Measurements from ENCODE around the gene CCDC178. TPM values are rescaled to one million over a fixed set of nuclear protein-coding genes. Genes with fewer than 3 reads are reported as not detected.

Gene CCDC178
- total RNA-seq, 2 experiments from 2014 or later: not detected

DNA sequence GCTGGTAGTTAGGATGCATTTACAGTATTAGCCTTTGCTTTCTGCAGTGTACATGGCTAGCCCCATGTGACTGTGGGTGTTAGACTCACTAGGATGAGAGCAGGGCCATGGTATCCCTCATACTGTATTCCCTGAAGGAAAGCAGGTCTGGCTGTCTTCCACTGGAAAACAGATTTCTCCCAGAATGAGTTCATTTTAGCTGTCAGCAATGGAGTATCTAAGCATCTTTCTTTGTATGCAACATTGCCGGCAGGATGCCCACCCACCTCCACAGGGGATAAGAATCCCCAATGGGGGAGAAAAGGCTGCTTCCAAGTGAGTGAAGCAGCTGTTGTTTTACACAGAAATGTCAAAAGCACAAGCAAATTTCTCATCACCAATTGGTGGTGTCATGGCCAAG lies 525.0 kb downstream of the CCDC178 start:
- no peak for DNase-seq
- H3K27ac Mint-ChIP-seq: no peak overlapping the region
- H3K4me3 Mint-ChIP-seq: no peak overlapping the region
- no peaks in the 10 kb centered on the region for H3K4me1 Mint-ChIP-seq
- ChIA-PET CTCF (no interaction called here), POLR2A (no interaction called here)
- no peaks in the 10 kb centered on the region for H3K27me3 Mint-ChIP-seq
- H3K9me3 Mint-ChIP-seq: no peaks in the 10 kb centered on the region
- H3K36me3 Mint-ChIP-seq (ENCODE audit: low read depth): no peaks in the 10 kb centered on the region

DNA sequence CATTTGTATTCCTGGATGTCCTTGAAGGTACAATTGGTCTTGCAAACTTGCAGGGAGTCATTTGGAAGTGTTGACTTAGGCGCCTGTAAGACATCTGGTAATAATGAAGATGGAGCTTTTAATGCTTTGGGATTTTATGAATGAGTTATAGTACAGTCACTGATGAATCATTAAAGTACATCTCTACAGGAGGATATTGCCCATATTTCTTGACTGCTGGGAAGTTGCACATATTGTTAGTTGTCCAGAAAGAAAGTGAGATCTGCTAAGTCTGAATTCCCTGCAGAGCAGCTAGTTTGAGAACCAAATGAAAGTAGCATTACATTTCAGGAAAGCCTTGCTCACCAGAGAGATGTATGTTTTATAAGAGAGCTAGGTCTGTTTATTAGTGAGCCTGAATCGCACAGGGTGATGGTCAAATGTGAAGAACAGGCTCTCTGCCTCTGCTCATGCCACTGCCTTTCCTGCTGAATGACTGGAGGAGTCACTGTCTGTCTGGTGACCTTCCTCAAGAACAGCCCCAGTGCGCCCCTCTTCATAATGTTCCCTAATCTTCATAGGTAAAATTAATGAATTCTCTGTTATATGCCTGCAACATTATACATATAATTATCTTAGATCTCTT lies 528.7 kb downstream of the CCDC178 start:
- CTCF ChIA-PET: no interaction called here

DNA sequence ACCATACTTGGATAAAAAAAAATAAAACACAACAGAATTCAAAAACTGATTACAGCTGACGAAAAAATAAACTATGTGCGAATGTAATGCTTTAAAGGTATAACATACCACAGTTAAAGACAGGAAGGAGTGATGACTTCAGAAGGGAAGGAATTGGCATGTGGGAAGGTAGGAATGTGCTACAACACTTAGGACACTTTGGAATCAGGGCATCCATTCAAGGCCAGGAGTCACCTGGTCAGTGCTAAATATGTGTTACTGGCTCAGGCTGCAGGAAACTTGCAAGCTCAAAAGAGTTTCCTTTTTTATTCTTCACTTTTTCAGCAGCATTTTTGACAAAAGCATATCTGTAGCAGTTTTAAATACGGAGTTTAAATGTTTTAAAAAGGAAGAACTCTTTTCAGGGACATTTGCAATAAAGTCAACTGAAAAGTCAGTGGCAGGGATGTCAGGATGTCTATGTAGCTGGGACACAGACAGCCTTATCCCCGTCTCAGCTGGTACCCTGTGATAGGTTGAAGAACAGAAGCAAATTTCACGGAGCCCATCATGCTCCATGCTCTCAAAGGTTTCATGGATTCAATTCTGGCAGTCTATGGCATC lies 529.7 kb downstream of the CCDC178 start:
- Mint-ChIP-seq H3K4me1 (no peaks in the 10 kb centered on the region), H3K27ac (no peak overlapping the region), H3K4me3 (no peak overlapping the region), H3K27me3 (no peaks in the 10 kb centered on the region), H3K9me3 (peaks cover 5% of the 10 kb centered on the region), H3K36me3 (ENCODE audit: low read depth) (no peaks in the 10 kb centered on the region)
- CTCF ChIA-PET: no interaction called here
- no peak for DNase-seq
- POLR2A ChIA-PET: no interaction called here

More for the DNA sequence above, 528.7 kb downstream of the CCDC178 start:
- no peak for DNase-seq
- no peak overlapping the region for H3K27ac Mint-ChIP-seq
- H3K9me3 Mint-ChIP-seq: peaks cover 5% of the 10 kb centered on the region
- H3K27me3 Mint-ChIP-seq: no peaks in the 10 kb centered on the region
- H3K4me3 Mint-ChIP-seq: no peak overlapping the region
- H3K36me3 Mint-ChIP-seq (ENCODE audit: low read depth): no peaks in the 10 kb centered on the region
- POLR2A ChIA-PET: no interaction called here
- H3K4me1 Mint-ChIP-seq: no peaks in the 10 kb centered on the region

- Mint-ChIP-seq H3K4me1 (no peaks in the 10 kb centered on the region), H3K36me3 (ENCODE audit: low read depth) (no peaks in the 10 kb centered on the region), H3K27ac (no peak overlapping the region), H3K9me3 (peaks cover 5% of the 10 kb centered on the region), H3K4me3 (no peak overlapping the region), H3K27me3 (no peaks in the 10 kb centered on the region)
- ChIA-PET CTCF (no interaction called here), POLR2A (no interaction called here)
- no peak for DNase-seq
Observed at GRCh38 chr18:32909798-32910561, 530.5 kb downstream of the CCDC178 start.

DNA sequence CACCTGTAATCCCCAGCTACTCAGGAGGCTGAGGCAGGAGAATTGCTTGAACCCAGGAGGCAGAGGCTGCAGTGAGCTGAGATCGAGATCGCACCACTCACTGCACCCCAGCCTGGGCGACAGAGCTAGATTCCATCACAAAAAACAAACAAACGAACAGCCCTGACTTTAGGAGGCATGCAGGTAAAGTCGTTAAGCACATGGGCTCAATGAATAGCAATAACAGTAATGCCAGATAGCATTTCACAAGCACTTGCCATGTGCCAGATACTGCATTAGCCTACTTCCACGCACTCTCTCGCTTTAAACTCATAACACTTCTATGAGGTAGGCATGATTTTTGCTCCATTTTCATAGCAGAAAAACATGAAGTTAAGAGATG lies 532.1 kb downstream of the CCDC178 start:
- POLR2A ChIA-PET: no interaction called here
- DNase-seq: no peak
- no peak overlapping the region for H3K27ac Mint-ChIP-seq
- no peaks in the 10 kb centered on the region for H3K27me3 Mint-ChIP-seq
- no peaks in the 10 kb centered on the region for H3K36me3 Mint-ChIP-seq (ENCODE audit: low read depth)
- H3K4me3 Mint-ChIP-seq: no peak overlapping the region
- no peaks in the 10 kb centered on the region for H3K4me1 Mint-ChIP-seq
- CTCF ChIA-PET: no interaction called here
- H3K9me3 Mint-ChIP-seq: peaks cover 5% of the 10 kb centered on the region

DNA sequence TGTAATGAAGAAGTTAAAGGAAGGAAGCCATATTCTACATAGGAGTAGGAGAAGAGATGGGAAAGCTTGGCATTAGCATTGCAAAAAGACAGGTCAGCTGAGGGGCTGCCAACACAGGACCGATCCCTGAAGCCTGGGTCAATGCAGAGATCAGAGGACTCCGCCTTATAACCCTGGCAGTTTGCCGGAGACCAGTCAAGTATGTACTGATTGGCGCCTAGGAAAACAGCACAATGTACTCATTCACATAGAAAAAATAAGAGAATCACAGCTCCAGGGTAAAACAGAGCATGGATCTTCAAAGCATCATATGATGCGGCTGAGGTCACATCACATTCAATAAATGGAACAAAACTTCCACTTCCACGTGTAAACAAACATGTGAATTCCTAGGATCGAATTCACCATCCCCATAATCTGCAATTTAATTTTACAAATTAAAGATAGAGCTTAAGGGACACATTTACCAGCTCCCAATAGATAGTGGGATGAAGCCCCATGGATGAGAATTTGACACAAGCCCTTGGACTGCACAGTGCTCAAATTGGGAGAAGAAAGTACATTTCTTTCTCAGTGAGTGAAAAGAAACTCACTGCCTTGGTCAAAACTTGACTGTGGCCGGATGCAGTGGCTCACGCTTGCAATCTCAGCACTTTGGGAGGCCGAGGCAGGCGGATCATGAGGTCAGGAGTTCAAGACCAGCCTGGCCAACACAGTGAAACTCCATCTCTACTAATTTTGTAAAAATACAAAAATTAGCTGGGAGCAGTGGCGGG lies 532.7 kb downstream of the CCDC178 start:
- H3K36me3 Mint-ChIP-seq (ENCODE audit: low read depth): no peaks in the 10 kb centered on the region

DNA sequence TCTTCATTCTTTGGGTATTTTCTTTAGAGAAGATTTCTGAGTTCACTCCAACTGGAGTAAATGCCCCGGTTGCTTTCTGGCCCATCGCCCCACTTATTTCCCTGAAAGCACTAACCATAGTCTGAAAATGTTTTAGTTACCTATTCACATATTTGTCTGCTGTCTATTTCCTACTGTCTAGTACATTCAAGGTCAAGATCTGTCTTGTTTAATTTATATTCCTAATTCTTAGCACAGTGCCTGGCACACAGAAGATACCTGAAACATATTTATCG lies 533.3 kb downstream of the CCDC178 start:
- H3K27me3 Mint-ChIP-seq: no peaks in the 10 kb centered on the region
- H3K36me3 Mint-ChIP-seq (ENCODE audit: low read depth): no peaks in the 10 kb centered on the region
- no peaks in the 10 kb centered on the region for H3K4me1 Mint-ChIP-seq
- H3K27ac Mint-ChIP-seq: no peak overlapping the region
- no peak overlapping the region for H3K4me3 Mint-ChIP-seq
- ChIA-PET CTCF (no interaction called here), POLR2A (no interaction called here)
- H3K9me3 Mint-ChIP-seq: peaks cover 5% of the 10 kb centered on the region
- no peak for DNase-seq

More for the DNA sequence above, 532.7 kb downstream of the CCDC178 start:
- Mint-ChIP-seq H3K9me3 (peaks cover 5% of the 10 kb centered on the region), H3K27ac (no peak overlapping the region), H3K4me3 (no peak overlapping the region), H3K27me3 (no peaks in the 10 kb centered on the region), H3K4me1 (no peaks in the 10 kb centered on the region)
- ChIA-PET POLR2A (no interaction called here), CTCF (no interaction called here)
- no peak for DNase-seq

DNA sequence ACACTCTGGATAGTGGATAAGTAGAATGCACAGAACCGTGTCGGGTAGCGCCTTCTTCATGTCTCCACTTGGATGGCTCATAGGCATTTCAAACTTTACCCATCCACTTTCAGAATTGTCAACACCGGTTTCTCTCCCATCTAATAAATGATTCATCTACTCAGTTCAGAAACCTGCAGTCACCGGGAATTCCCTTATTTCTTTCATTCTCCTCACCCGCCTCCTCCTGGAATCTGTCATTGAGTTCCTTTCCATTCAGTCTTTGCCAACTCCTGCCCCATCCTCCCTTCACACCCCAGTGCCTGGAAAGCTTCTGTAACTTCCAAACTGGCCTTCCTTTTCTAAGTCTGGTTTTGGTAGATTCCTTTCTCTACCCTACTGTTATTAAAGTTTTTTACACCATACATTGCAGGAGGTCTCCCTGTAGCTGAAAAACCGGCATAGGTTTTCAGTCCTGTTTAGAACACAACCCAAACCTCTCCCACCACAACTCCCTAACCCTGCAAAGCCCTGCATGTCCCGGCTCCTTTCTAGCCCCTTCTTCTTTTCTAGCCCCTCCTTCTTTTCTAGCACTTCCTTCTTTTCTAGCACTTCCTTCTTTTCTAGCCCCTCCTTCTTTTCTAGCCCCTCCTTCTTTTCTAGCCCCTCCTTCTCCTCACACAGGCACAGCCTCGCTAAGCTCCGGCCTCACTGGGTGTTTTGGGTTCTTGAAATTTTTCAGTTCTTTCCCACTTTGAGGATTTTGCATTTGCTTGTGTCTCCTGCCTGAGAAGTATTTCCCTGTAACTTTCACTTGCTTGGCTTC lies 533.8 kb downstream of the CCDC178 start:
- Mint-ChIP-seq H3K9me3 (peaks cover 5% of the 10 kb centered on the region), H3K27ac (no peak overlapping the region), H3K4me3 (no peak overlapping the region), H3K27me3 (no peaks in the 10 kb centered on the region), H3K4me1 (no peaks in the 10 kb centered on the region), H3K36me3 (ENCODE audit: low read depth) (no peaks in the 10 kb centered on the region)
- ChIA-PET CTCF (no interaction called here), POLR2A (no interaction called here)
- DNase-seq: no peak

DNA sequence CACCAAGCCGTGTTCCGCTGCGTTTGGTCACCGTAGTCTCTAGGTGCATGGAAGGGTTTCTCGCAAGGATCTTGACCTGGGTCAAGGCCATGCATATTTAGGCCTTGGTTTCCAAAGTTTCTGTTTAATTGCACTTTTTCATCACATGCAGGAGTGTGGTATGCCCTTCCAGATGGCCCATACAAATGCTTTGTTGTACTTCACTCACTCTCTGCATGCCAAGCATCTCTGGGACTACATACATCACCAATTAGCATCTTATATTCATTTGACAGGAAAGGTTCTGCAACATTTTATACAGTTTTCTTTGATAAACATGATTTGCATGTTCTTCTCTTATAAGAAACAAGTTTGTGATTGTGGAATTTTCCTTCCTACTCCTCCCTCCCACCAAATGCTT lies 534.9 kb downstream of the CCDC178 start:
- ChIA-PET POLR2A (no interaction called here), CTCF (no interaction called here)
- no peak overlapping the region for H3K27ac Mint-ChIP-seq
- peaks cover 7% of the 10 kb centered on the region for H3K9me3 Mint-ChIP-seq
- H3K27me3 Mint-ChIP-seq: no peaks in the 10 kb centered on the region
- H3K4me1 Mint-ChIP-seq: no peaks in the 10 kb centered on the region
- no peaks in the 10 kb centered on the region for H3K36me3 Mint-ChIP-seq (ENCODE audit: low read depth)
- no peak for DNase-seq
- H3K4me3 Mint-ChIP-seq: no peak overlapping the region

DNA sequence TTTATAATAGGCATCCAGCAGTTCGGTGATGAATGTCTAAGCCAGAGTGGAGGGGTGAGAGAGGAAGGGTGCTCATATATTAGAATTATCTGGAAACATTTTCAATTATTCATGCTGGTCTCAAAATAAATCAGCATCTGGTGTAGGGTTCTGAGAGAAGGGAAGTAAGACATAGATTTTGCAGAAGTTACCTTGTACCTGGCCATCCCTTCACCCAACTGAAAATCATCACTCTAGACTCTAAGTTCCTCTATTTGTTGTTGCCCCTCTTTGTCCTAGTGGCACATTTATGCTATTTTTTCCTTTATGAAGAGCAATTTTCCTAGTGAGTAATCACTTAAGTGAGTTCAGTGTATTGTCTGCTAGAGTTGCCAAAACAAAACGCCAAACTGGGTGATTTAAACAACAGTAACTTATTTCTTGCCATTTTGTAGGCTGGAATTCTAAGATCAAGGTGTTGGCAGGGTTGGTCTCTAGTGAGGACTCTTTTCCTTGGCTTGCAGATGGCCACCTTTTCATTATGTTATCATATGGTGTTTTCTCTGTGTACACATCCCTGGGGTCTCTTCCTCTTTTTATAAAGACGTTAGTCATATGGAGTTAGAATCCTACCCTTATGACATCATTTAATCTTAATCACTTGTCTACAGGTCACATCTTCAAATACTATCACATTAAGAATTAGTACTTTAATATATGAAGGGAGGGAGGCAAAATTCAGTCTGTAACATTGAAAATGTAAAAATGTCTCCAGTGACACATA lies 537.8 kb downstream of the CCDC178 start:
- Mint-ChIP-seq H3K27ac (no peak overlapping the region), H3K9me3 (peaks cover 7% of the 10 kb centered on the region), H3K4me1 (no peaks in the 10 kb centered on the region), H3K36me3 (ENCODE audit: low read depth) (no peaks in the 10 kb centered on the region), H3K27me3 (no peaks in the 10 kb centered on the region), H3K4me3 (no peak overlapping the region)
- ChIA-PET CTCF (no interaction called here), POLR2A (no interaction called here)
- DNase-seq: no peak

DNA sequence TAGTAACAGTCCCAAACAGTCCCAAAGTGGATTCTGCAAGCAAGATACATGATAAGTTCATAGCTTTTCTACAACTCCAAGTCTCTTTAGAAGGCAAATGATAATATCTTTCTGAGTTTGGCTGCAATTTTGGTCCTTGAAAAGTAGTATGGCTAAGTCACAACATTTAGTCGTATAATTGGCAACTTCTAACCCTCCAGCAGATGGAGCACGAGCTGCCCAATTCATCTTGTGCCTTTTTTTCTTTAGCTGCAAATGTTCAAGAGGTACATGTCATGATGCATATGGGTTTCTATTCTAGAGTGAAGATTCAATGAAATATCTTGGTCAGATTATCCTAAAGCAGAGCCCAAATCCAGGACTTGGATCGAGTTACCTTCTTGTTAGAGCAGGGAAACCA lies 540.7 kb downstream of the CCDC178 start:
- Mint-ChIP-seq H3K4me1 (no peaks in the 10 kb centered on the region), H3K9me3 (peaks cover 8% of the 10 kb centered on the region), H3K27me3 (no peaks in the 10 kb centered on the region), H3K36me3 (ENCODE audit: low read depth) (no peaks in the 10 kb centered on the region), H3K27ac (no peak overlapping the region), H3K4me3 (no peak overlapping the region)
- DNase-seq: no peak
- ChIA-PET POLR2A (no interaction called here), CTCF (no interaction called here)

- ChIA-PET POLR2A (no interaction called here), CTCF (no interaction called here)
- Mint-ChIP-seq H3K9me3 (peaks cover 8% of the 10 kb centered on the region), H3K36me3 (ENCODE audit: low read depth) (no peaks in the 10 kb centered on the region), H3K27ac (no peak overlapping the region), H3K4me1 (no peaks in the 10 kb centered on the region), H3K27me3 (no peaks in the 10 kb centered on the region), H3K4me3 (no peak overlapping the region)
- DNase-seq: no peak
Observed at GRCh38 chr18:32896776-32897547, 543.6 kb downstream of the CCDC178 start.
